ENCODE measurements around the gene PADI4. TPM values are rescaled to one million over a fixed set of nuclear protein-coding genes. Genes with fewer than 3 reads are reported as not detected.

PADI4 gene
- total and polyA plus RNA-seq, 3 experiments from 2014 or later: 0.26 to 2.0 (median 0.27) TPM

GRCh38 chr1:17372955-17373354 is 65.0 kb downstream of the PADI4 start:
- POLR2A ChIA-PET: no interaction called here
- DNase-seq: no peak
- H3K9me3 Mint-ChIP-seq: no peaks in the 10 kb centered on the region
- Histone ChIP-seq H3K27ac (ENCODE audit: low read depth, low read length) (no peak overlapping the region), H3K27me3 (ENCODE audit: insufficient read depth, low read length, poor library complexity, severe bottlenecking) (no peaks in the 10 kb centered on the region), H3K36me3 (ENCODE audit: insufficient read depth, low read length) (no peaks in the 10 kb centered on the region), H3K4me1 (ENCODE audit: insufficient read depth, low read length) (no peaks in the 10 kb centered on the region), H3K4me3 (ENCODE audit: low read length) (no peak overlapping the region), H3K9me3 (ENCODE audit: low read length) (no peaks in the 10 kb centered on the region)
- H3K4me3 Mint-ChIP-seq: no peak overlapping the region
- CTCF ChIA-PET: no interaction called here
- H3K27me3 Mint-ChIP-seq: peaks cover 4 to 14% of the 10 kb centered on the region in 2 donors
- H3K27ac Mint-ChIP-seq: no peak overlapping the region
- no peaks in the 10 kb centered on the region for H3K4me1 Mint-ChIP-seq
- no peaks in the 10 kb centered on the region for H3K36me3 Mint-ChIP-seq

- Mint-ChIP-seq H3K27me3 (peaks cover 5 to 26% of the 10 kb centered on the region in 2 donors), H3K4me3 (no peak overlapping the region)
Observed at GRCh38 chr1:17375651-17376050, 67.7 kb downstream of the PADI4 start.

DNA sequence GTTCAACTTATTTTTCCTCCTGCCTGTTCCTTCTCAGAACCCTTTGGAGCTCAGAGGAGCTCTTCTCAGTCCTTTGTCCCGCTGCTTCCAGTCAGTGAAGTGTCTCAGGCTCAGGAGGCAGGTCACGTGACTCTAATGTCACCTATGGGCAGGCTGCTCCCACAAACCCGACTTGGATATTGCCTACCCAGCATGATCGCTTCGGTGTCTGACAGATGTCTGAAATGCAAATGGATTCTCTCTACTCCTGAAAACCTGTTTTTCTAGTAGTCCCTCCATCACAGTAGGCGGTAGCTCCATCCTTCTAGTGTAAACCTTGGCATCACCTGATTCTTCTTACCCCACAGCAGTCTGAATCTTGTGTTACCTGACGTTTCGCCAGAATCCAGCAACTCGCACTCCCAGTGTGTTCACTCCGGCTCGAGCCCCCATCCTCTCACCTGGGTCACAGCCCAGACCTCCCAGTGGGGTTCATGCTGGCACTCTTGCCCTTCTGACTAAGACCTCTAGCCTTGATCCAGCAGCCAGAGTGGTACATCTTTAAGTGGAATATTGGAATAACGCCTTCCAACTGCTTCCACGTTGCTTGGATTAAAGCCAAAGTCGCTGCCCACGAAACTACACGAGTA is 69.4 kb downstream of the PADI4 start:
- Mint-ChIP-seq H3K9me3 (no peaks in the 10 kb centered on the region), H3K36me3 (no peaks in the 10 kb centered on the region), H3K4me1 (no peaks in the 10 kb centered on the region), H3K4me3 (no peak overlapping the region), H3K27me3 (peaks cover 5 to 42% of the 10 kb centered on the region in 2 donors), H3K27ac (peak overlapping the region in 1 of 8 donors; percentile 38)
- H3K27me3 ChIP-seq (ENCODE audit: insufficient read depth, low read length, poor library complexity, severe bottlenecking): no peaks in the 10 kb centered on the region
- H3K36me3 ChIP-seq (ENCODE audit: insufficient read depth, low read length): no peaks in the 10 kb centered on the region
- H3K27ac ChIP-seq (ENCODE audit: low read depth, low read length): no peak overlapping the region
- CTCF ChIA-PET: no interaction called here
- no peak for DNase-seq
- POLR2A ChIA-PET: no interaction called here
- no peak overlapping the region for H3K4me3 ChIP-seq (ENCODE audit: low read length)
- H3K9me3 ChIP-seq (ENCODE audit: low read length): no peaks in the 10 kb centered on the region
- no peaks in the 10 kb centered on the region for H3K4me1 ChIP-seq (ENCODE audit: insufficient read depth, low read length)

More at GRCh38 chr1:17375651-17376050, 67.7 kb downstream of the PADI4 start:
- no peak overlapping the region for H3K27ac ChIP-seq (ENCODE audit: low read depth, low read length)
- CTCF ChIA-PET: no interaction called here
- no peaks in the 10 kb centered on the region for H3K27me3 ChIP-seq (ENCODE audit: insufficient read depth, low read length, poor library complexity, severe bottlenecking)
- no peaks in the 10 kb centered on the region for H3K36me3 ChIP-seq (ENCODE audit: insufficient read depth, low read length)
- H3K4me1 Mint-ChIP-seq: no peaks in the 10 kb centered on the region
- H3K27ac Mint-ChIP-seq: no peak overlapping the region
- no peak overlapping the region for H3K4me3 ChIP-seq (ENCODE audit: low read length)
- no peaks in the 10 kb centered on the region for H3K9me3 Mint-ChIP-seq
- POLR2A ChIA-PET: no interaction called here
- H3K9me3 ChIP-seq (ENCODE audit: low read length): no peaks in the 10 kb centered on the region
- no peaks in the 10 kb centered on the region for H3K4me1 ChIP-seq (ENCODE audit: insufficient read depth, low read length)
- H3K36me3 Mint-ChIP-seq: no peaks in the 10 kb centered on the region
- DNase-seq: no peak

- H3K27me3 ChIP-seq (ENCODE audit: insufficient read depth, low read length, poor library complexity, severe bottlenecking): no peaks in the 10 kb centered on the region
- ChIA-PET POLR2A (no interaction called here), CTCF (no interaction called here)
- H3K4me3 Mint-ChIP-seq: no peak overlapping the region
- H3K36me3 Mint-ChIP-seq: no peaks in the 10 kb centered on the region
- no peak for DNase-seq
- no peaks in the 10 kb centered on the region for H3K9me3 ChIP-seq (ENCODE audit: low read length)
- no peaks in the 10 kb centered on the region for H3K4me1 Mint-ChIP-seq
- H3K36me3 ChIP-seq (ENCODE audit: insufficient read depth, low read length): no peaks in the 10 kb centered on the region
- H3K4me3 ChIP-seq (ENCODE audit: low read length): no peak overlapping the region
- peaks cover 5 to 42% of the 10 kb centered on the region in 2 donors for H3K27me3 Mint-ChIP-seq
- no peaks in the 10 kb centered on the region for H3K4me1 ChIP-seq (ENCODE audit: insufficient read depth, low read length)
- H3K9me3 Mint-ChIP-seq: no peaks in the 10 kb centered on the region
- no peak overlapping the region for H3K27ac Mint-ChIP-seq
- H3K27ac ChIP-seq (ENCODE audit: low read depth, low read length): no peak overlapping the region
Observed at GRCh38 chr1:17381161-17381560, 73.2 kb downstream of the PADI4 start.

- no peaks in the 10 kb centered on the region for H3K4me1 ChIP-seq (ENCODE audit: insufficient read depth, low read length)
- Mint-ChIP-seq H3K27ac (peak overlapping the region in 1 of 8 donors; percentile 10), H3K4me1 (peaks cover 0 to 7% (median 0%) of the 10 kb centered on the region in 3 donors), H3K36me3 (no peaks in the 10 kb centered on the region), H3K4me3 (no peak overlapping the region), H3K9me3 (no peaks in the 10 kb centered on the region), H3K27me3 (peaks cover 0 to 10% of the 10 kb centered on the region in 2 donors)
- H3K36me3 ChIP-seq (ENCODE audit: insufficient read depth, low read length): no peaks in the 10 kb centered on the region
- H3K27ac ChIP-seq (ENCODE audit: low read depth, low read length): no peak overlapping the region
- ChIA-PET POLR2A (no interaction called here), CTCF (no interaction called here)
- H3K9me3 ChIP-seq (ENCODE audit: low read length): no peaks in the 10 kb centered on the region
- H3K27me3 ChIP-seq (ENCODE audit: insufficient read depth, low read length, poor library complexity, severe bottlenecking): no peaks in the 10 kb centered on the region
- DNase-seq: no peak
- no peak overlapping the region for H3K4me3 ChIP-seq (ENCODE audit: low read length)
Observed at GRCh38 chr1:17392199-17392740, 84.3 kb downstream of the PADI4 start.

- no peaks in the 10 kb centered on the region for H3K36me3 Mint-ChIP-seq
Observed at GRCh38 chr1:17393230-17393629, 85.2 kb downstream of the PADI4 start.

DNA sequence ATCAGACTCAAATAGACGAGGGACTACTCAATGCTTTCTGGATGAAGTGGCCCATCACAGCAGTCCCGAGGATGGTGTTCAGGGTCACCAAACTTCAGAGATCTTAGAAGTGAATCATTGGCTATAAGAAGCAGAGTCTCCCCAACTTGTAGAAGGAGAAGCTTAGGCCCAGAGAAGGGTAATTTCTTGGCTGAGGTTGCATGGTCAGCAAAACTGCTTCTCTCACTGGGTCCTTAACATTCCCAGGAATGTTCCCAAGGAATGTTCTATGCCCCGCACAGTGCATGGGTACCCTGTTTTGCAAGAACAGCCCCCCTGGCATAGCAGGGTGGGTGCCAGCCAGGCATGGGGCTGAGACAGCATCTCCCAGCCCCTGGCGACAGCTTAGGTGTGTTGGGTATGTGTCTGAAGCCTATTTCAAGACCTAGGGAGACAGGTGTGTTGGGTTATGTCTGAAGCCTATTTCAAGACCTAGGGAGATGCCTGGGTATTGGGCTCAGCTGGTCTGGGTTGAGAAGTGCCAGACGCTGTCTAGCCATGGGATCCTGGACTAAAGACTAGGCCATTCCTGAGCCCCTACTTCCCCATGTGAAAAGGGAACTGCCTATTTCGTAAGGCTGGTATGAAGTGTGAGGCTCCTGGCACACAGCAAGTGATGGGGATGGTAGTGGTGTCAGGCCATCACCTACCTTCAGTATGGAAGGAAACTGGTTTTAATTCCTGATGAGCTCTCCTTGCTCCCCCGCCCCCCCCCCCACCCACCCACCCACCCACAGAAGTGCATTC is 90.1 kb downstream of the PADI4 start:
- Histone ChIP-seq H3K36me3 (ENCODE audit: insufficient read depth, low read length) (no peaks in the 10 kb centered on the region), H3K9me3 (ENCODE audit: low read length) (no peaks in the 10 kb centered on the region), H3K27ac (ENCODE audit: low read depth, low read length) (no peak overlapping the region), H3K4me3 (ENCODE audit: low read length) (no peak overlapping the region), H3K27me3 (ENCODE audit: insufficient read depth, low read length, poor library complexity, severe bottlenecking) (no peaks in the 10 kb centered on the region), H3K4me1 (ENCODE audit: insufficient read depth, low read length) (no peaks in the 10 kb centered on the region)
- ChIA-PET CTCF (no interaction called here), POLR2A (no interaction called here)
- Mint-ChIP-seq H3K4me3 (no peak overlapping the region), H3K4me1 (peaks cover 0 to 3% (median 0%) of the 10 kb centered on the region in 3 donors), H3K36me3 (no peaks in the 10 kb centered on the region), H3K27me3 (peaks cover 0 to 6% of the 10 kb centered on the region in 2 donors), H3K27ac (no peak overlapping the region), H3K9me3 (no peaks in the 10 kb centered on the region)
- no peak for DNase-seq

More at GRCh38 chr1:17393230-17393629, 85.2 kb downstream of the PADI4 start:
- Mint-ChIP-seq H3K9me3 (no peaks in the 10 kb centered on the region), H3K4me1 (peaks cover 0 to 7% (median 0%) of the 10 kb centered on the region in 3 donors), H3K27me3 (peaks cover 0 to 10% of the 10 kb centered on the region in 2 donors), H3K4me3 (peak overlapping the region in 1 of 7 donors; percentile 2), H3K27ac (peak overlapping the region in 1 of 8 donors; percentile 74)
- Histone ChIP-seq H3K4me3 (ENCODE audit: low read length) (no peak overlapping the region), H3K4me1 (ENCODE audit: insufficient read depth, low read length) (no peaks in the 10 kb centered on the region), H3K27ac (ENCODE audit: low read depth, low read length) (no peak overlapping the region), H3K36me3 (ENCODE audit: insufficient read depth, low read length) (no peaks in the 10 kb centered on the region), H3K9me3 (ENCODE audit: low read length) (no peaks in the 10 kb centered on the region), H3K27me3 (ENCODE audit: insufficient read depth, low read length, poor library complexity, severe bottlenecking) (no peaks in the 10 kb centered on the region)
- ChIA-PET CTCF (no interaction called here), POLR2A (no interaction called here)
- no peak for DNase-seq

- POLR2A ChIA-PET: no interaction called here
- peaks cover 0 to 2% of the 10 kb centered on the region in 2 donors for H3K27me3 Mint-ChIP-seq
- H3K9me3 ChIP-seq (ENCODE audit: low read length): no peaks in the 10 kb centered on the region
- no peaks in the 10 kb centered on the region for H3K36me3 ChIP-seq (ENCODE audit: insufficient read depth, low read length)
- no peak for DNase-seq
- H3K4me1 ChIP-seq (ENCODE audit: insufficient read depth, low read length): no peaks in the 10 kb centered on the region
- no peaks in the 10 kb centered on the region for H3K27me3 ChIP-seq (ENCODE audit: insufficient read depth, low read length, poor library complexity, severe bottlenecking)
- no peak overlapping the region for H3K4me3 Mint-ChIP-seq
- H3K36me3 Mint-ChIP-seq: no peaks in the 10 kb centered on the region
- CTCF ChIA-PET: no interaction called here
- no peak overlapping the region for H3K27ac ChIP-seq (ENCODE audit: low read depth, low read length)
- no peak overlapping the region for H3K4me3 ChIP-seq (ENCODE audit: low read length)
- H3K27ac Mint-ChIP-seq: peak overlapping the region in 2 of 8 donors; percentile 1 to 10
- no peaks in the 10 kb centered on the region for H3K9me3 Mint-ChIP-seq
- no peaks in the 10 kb centered on the region for H3K4me1 Mint-ChIP-seq
Observed at GRCh38 chr1:17400725-17401341, 92.8 kb downstream of the PADI4 start.
